ENCODE results near the gene ASPA.
A peak's percentile ranks its signal among the peaks of the same experiment; 100 is the strongest.
"Not testable (repeated sequence)": the region's sequence is repeated elsewhere in the genome, so short reads cannot be mapped to it uniquely, and the experiment has no call there.

The ASPA gene

DNA sequence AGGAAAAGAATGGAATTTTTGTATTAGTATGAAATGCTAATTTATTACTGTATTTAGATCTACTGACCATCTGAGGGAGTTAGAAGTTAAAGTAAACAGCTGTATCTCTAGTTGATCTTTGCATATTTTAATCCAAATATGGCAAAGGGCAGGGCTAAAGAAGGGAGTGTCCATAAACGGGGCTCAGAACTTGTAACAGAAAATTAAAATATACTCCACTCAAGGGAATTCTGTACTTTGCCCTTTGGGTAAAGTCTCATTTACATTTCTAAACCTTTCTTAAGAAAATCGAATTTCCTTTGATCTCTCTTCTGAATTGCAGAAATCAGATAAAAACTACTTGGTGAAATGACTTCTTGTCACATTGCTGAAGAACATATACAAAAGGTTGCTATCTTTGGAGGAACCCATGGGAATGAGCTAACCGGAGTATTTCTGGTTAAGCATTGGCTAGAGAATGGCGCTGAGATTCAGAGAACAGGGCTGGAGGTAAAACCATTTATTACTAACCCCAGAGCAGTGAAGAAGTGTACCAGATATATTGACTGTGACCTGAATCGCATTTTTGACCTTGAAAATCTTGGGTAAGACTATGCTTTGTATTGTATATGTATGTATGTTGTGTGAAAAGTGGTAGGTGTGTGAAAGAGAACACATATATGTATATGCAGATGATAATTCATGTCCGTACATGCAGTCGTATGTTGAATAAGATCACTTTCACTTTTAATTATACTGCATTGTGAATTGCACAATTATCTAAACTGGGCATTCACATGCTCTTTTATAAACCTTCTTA lies at the start of gene ASPA:
ASPA (plus strand) TSS at position 186 of the 799 bp plus-strand sequence; CDS start at position 349, 163 bp downstream.
- DNase-seq: no peak

DNA sequence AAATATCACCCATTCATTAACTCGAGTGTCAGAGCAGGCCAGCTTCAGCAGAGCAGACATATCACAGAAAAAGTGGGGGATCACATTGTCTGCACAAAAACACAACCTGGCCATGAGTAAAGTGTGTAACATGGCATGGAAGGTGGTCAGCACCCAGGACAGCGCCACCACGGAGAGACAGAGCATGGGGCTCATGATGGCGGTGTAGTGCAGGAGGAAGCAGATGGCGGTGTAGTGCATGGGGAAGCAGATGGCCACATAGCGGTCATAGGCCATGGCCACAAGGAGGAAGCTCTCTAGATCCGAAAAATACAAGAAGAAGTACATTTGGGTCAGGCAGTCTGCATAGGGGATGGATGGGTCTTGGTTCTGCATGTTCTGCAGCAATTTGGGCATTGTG lies 42.6 kb upstream of the ASPA start:
- not testable (repeated sequence) for DNase-seq

DNA sequence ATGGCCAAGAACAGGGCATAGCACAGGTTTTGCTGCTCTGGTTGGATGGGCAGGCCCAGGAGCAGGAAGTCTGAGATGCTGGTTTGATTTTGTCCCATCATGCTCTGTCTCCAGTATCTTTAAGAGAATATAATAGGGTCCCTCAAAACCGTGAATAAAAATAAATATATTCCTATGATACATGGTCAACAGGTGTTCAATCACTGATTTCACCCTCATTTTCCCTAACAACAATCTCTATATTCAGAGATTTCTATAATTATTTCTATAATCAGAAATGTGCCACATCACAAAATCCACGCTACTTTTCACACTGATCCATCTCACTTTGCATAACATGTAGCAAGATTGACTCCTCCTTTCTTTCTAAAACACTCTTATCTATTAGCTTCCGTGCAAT lies 42.1 kb upstream of the ASPA start, which contains the start of gene OR1E2:
OR1E2 (minus strand) TSS at position 101 of the 400 bp plus-strand sequence; CDS start at position 101, 0 bp downstream.
- no peak for DNase-seq

DNA sequence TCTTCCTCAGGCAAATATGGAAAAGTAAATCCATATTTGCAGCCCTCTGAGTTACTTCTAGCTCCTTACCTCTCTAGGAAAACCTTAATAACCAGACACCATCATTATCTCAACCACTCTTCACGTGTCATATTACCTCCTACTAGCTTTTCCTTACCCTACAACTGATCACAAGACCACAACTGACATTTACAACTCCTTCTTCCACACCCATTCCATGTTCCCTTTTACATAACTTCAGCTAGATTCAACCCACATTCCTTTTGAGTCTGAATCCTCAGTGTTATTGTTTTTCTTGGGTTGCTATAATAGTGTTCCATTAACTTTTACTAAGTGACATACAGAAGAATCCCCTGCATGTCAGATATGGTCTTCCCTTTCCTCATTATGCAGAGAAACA lies 37.4 kb upstream of the ASPA start:
- DNase-seq: no peak

DNA sequence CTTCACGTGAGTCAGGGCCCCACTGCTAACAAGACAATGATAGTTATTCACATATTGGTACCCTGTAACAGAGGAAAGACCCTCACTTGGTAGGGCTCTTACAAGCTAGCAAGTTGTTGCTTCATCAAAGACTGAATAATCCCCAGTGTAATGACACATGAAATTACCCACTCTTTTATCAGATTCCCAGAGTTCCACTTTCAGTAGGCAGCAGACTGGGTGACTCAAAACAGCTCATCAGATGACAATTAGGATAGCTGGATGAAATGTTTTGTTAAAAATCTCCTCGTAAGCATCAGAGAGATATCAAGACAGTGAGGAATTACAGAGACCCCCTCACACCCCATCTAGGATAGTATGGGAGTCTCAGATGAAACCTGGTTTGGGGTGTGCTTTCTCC lies 35.3 kb upstream of the ASPA start:
- no peak for DNase-seq

DNA sequence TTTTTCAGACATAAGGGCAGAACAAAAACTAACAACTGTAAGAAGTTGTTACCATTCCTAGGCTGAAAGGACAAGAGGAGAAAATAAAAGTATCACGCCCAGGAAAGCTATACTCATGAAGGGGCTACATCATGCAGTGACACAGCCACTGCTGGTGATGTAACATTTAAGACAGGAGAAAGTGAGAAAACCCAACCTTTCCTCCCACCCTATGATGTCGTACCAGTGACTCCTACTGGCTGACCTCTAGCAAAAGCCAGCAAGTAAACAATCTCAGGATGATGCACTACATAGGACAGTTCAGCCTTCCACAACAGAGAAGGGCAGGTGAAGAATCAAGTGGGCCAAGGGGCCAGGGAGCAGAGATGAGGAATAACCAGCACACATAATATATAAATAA lies 28.2 kb upstream of the ASPA start:
- no peak for DNase-seq

DNA sequence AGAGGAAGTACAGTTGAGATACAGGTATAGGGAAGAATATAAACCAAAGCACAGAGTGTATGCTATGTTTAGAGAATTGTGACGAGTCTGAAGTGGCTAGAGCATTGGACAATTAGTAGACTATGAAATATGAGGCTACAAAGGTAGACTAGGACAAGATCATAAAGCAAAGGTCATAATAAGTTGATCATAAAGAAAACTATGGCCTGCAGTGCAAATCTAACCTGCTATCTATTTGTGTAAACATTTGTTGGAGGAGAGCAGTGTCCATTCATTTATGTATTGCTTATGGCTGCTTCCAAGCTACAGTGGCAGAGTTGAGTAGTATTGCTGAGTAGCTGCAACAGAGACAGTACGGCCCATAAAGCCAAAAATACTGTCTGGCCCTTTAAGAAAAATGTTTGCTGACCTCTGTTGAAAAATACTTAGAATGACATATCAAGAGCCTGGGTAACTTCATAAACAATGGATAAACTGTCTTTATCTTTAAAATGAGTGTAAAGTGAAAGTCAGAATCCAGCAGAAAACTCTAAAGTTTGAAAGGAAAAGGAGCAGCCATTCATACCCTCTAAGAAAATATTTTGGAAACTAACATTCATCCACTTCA lies 27.6 kb upstream of the ASPA start:
- DNase-seq: no peak

DNA sequence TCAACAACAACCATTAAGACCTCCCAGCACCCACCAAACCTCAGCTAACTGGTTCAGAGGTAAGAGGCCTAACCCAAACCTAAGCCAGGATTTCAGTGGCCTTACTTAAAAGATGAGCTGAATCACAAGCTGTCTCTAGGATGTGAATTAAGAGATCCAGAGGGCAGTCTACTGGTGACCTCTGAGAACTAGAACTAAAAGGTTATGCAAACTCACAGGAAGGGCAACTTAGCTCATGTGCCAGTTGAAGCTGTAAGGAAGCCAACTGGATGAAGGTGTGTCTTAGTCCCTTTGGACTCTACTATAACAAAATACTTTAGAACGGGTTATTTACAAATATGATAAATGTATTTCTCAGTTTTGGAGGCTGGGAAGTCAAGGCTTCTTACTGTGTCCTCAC lies 9.4 kb upstream of the ASPA start:
- not testable (repeated sequence) for DNase-seq

DNA sequence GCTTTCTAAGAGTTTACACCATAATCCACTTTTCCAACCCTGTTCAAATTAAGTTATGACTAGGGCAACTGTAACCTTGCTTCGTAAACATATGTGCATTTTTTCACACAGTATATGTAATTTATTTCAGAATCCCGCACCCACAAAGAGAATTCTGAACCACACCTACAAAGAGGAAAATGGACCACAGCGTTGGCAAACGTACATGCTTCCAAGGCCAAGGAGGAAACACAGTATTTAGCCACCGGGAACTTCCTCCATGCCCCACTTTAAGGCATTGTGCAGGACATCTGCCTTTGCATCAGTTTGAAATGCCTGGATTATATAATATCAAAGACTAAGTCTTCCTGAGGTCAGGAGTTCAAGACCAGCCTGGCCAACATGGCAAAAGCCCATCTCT lies 6.3 kb upstream of the ASPA start:
- DNase-seq: no peak

DNA sequence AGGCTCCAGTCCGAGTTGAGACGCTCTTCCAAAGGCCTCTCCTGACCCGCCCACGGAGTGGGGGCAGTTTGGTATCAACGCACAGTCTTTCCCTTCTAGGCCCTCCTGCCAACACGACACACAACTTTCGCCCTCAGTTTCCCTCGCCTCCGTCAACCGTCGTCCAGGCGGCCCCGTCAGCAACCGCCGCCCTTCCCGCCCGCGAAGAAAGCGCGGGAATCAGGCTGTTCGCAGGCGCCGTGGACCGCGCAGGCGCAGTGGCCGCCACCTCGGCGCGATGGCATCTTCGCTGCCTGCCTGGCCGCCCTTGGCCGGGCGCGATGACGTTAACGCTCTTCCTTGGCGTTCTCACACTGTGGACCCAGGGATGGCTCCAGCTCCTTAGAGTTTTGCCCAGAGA lies 4.2 kb upstream of the ASPA start, which contains the start of gene SPATA22:
SPATA22 (minus strand) TSS at position 221 of the 400 bp plus-strand sequence. CDS start 2,494 bp downstream, outside the sequence.
- no peak for DNase-seq

DNA sequence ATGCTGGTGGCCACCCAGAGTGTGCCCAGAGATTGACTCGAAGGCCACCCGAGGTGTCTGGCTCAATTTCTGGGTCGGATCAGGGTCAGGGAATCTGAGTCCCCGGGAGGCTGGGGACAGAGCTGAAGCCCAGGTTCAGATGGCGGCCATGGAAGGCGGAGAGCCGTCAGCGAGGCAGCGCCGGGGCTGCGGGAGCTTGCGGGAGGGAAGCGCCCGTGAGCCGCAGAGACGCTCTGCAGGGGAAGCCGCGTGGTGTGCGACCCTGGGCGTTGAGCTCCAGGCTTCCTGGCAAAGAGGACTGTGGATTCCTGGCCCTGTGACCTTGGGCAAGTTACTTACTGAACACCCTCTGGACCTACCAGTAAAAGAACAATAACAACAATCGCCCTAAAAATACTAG lies 3.7 kb upstream of the ASPA start:
- no peak for DNase-seq

DNA sequence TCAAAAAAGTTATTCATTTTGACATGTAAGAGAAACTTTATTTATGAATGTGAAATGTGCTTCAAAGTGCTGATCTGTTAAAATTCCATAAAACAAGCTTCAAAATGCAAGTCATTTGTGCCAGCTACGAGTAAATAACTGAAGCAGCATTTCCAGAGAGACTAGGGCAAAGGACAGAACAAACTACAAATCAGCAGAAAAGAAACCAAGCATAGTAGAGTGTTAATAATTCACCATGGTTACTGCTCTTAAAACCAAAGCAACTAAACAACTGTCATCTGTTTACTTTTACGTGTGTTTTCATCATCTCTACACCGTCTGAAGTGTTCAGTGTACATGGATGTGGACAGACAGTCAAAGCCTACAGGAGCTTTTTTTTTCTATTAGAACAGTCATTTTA lies 1.6 kb upstream of the ASPA start:
- no peak for DNase-seq

DNA sequence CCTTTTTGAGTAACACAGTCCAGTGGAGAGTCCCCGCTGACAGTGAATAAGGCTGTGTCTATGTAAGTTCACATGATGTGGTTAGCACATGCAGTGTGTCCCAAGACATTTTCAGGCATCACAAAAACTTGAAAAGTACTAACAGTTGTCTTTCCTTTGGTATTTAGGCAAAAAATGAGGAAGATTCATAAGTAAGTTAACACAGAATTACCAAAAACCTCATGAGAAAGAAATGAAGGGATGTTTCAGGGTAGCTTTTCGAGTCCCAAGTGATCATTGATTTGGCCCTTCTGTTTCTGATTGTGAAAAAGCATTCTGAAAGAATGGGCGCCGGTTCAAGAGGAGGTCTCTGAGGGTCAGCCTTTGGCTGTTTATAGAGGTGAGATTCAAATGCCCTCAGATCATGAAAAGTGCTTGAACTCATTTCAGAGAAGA lies 529 bp upstream of the ASPA start:
- DNase-seq: no peak

DNA sequence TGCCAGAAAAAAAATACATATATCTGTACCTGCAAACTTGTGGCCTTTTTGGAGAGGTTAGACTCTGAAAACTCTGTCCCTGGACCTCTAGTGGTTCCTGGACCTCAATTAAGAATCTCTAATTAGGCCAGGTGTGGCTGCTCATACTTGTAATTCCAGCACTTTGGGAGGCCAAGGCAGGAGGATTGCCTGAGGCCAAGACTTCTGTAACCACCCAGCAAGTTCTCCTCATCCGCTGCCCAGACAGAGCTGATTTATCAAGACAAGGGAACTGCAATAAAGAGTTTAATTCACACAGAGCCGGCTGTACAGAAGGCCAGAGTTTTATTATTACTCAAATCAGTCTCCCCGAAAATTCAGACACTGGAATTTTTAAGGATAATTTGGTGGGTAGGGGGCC lies 4.2 kb downstream of the ASPA start:
- DNase-seq: no peak

DNA sequence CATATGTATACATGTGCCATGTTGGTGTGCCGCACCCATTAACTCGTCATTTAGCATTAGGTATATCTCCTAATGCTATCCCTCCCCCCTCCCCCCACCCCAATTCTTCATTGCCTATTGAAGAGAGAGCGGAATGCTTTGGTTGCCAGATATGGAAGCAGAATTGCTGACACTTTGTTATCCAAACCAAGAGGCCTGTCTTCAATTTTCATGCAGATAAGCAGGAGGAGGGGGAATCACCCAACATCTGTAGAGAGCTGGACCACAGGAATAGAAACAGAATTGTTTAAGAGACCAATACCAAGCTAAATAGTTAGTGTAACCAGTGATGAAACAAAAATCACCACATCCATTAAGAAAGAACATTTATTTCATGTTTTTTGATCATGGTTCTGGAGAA lies 7.1 kb downstream of the ASPA start:
- no peak for DNase-seq

DNA sequence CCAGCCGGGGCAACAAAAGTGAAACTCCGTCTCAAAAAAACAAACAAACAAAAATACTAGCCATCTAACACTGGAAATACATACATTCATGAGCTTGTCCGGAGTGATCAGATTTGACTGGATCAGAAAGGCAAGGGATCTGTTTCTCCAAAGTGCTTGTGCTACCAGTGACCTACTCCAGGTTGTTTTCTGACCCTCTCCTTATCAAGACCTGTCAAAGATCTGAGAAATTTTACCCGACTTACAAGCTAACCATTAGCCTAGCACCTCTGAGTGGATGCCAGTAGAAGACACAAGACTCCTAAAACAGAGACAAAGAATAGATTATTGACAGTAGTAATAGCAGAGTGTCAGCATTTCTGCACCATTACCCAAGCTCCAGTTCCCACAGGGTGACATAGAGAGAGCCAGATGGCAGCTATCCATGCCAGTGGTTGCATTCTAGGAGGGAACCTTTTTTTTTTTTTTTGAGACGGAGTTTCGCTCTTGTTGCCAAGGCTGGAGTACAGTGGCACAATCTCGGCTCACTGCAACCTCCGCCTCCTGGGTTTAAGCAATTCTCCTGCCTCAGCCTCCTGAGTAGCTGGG lies 9.8 kb downstream of the ASPA start:
- peak in 1 of 2 experiments; percentile 21 for DNase-seq

DNA sequence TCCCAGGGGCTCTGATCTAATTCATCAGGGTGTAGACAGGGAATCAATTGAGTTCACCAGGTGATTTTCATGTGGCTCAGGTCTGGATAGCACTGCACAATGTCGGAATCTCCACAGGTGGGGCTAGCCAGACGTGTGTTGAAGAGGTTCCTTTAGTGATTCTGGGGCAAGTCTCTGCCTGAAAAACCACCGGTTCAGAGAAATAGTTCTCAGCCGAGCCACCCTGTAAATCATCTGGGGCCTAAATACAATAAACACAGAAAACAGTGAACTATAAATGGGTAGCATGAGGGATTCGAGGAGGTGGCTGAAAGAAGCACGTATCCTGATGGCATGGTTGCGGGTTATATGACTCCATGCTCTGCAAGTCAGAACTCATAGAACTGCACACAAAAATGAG lies 21.3 kb downstream of the ASPA start:
- no peak for DNase-seq

DNA sequence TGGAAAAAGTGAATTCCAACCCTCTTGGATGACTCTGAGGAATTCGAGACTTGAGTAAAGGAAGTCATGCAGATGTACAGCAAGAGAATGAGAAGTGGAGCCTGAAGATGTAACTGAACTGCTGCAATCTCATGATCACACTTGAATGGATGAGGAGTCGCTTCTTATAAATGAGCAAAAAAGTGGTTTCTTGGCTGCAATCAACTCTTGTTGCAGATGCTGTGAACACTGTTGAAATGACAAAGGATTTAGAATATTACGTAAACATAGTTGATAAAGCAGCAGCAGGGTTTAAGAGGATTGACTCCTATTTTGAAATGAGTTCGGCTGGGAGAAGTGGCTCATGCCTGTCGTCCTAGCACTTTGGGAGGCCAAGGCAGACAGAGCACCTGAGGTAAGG lies 25.5 kb downstream of the ASPA start:
- no peak for DNase-seq

DNA sequence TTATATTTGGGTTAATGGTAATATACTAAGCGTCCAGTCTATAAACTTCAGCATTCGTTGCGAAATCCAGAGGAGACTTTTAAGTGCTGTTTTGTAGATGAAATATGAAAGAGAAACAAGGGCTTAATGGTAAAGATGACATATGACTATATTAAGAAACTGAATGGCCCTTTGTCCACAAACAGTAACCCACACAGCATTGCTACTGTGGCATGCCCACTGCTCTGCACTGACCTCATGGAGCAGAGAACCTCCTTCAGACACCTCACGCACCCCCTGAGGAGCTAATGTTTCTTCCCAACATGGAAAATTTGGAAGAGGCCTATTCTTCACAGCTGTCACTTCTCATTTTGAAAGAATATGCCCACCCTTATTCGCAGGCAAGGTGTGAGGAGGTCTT lies 26.7 kb downstream of the ASPA start:
- DNase-seq: no peak

DNA sequence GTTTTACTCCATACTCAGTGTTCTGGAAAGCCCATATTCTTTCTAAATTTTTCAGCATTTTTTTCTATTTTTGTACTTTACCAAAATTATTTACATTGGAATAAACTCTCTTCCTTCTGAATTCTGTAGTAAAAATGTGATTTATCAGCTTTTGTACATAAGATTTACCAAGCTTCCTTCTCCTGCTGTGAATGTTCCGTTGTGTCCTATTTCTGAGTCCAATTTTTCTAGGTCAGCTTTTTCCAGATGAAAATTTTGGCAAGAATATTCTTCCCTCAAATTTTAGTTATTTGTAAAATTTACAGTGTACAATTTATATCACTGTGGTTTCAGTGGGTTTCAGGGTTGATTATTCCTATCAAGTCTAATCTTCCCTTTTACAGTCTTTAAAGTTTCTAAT lies 27.5 kb downstream of the ASPA start:
- no peak for DNase-seq

DNA sequence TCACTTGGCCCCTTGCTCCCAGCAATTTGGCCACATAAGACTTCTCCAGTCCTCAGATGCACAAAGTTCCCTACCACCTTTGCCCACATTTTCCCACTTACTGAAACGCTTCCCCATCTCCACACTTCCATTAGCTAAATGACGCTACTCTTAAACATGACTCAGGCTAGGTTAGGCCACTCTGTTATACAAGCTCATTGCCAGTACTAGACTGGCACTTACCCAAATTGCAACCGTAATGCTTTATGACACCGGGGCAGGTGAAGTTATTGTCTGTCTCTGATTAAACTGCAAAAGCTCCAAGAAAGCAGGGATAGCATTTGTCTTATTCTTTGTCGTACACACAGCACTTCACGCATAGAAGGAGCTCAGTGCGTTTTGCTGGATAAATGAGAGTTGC lies 29.2 kb downstream of the ASPA start:
- DNase-seq: no peak

DNA sequence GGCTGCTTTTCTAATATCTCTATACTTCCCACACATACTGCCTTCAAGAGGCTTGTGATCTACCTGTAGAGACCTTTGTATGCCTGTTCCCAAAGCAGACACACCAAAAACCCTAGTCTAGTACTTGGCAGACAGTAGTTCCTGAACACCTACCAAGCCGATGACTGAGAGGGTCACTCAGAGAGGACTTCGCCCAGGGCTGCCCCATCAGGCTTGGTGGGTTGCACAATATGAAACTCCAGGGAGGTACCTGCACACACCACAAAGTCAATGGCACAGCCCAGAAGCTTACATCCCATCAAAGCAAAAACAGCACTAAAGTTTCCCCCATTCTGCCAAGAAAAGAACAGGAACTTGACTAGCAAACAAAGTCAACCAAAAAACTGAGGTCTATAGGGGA lies 30.3 kb downstream of the ASPA start:
- DNase-seq: no peak

DNA sequence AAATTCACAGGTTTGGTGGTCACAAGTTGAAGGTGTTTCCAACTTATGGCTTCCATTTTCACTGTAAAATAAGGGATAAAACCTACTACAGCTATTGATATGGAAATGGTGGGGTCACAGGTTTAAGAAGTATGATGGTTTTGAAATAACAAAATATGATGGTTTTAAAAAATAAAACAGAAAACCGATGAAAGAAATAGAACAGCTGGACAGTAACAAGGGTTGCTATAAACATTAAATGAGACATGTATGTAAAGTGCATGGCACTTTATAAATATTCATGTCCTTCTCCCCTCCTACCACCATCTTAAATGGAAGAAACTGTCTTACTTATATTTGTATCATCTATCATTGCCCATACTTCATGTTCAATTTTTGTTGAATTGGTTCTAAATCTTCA lies 31.3 kb downstream of the ASPA start:
- DNase-seq: no peak

DNA sequence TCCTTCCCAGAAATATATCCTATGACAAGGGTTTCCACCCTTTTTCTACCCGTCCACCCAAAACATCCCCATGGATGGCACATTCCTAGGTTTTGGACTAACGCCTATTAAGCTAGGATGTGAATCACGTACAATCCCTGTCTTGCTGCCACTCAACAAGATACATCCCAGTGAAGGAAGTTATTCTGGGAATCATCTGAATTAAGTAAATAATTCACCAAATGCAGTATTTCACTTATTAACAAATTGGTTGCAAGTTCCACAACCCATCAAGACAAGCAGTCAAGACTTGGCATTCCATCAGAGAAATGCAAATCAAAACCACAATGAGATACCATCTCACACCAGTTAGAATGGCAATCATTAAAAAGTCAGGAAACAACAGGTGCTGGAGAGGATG lies 32.1 kb downstream of the ASPA start:
- no peak for DNase-seq
